ENCODE data around the gene HCRT. TPM values are rescaled to one million over a fixed set of nuclear protein-coding genes. Genes with fewer than 3 reads are reported as not detected.

HCRT gene
- total RNA-seq, 1 donor from 2014 or later = not detected

DNA sequence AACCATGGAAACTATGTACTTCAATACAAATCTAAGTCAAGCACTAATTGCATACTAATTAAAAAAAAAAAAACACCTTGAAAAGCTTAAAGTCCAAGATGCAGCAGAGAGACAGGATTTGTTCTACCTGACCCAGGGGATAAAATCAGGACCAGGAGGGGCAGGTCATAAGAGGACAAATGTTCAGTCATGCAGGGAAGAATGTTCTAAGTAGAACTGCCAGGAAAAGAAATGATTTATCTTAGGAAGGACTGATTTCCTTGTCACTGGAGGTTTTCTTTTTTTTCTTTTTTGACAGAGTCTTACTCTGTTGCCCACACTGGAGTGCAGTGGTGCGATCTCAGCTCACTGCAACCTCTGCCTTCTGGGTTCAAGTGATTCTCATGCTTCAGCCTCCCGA, 18.1 kb upstream of the HCRT start:
- TF ChIP-seq EZH2phosphoT487 (IDR thresholded peaks at IDR 0.05) = no peak
- TF ChIP-seq EZH2 (IDR thresholded peaks at IDR 0.05) = no peak
- TF ChIP-seq, protein P1, sequence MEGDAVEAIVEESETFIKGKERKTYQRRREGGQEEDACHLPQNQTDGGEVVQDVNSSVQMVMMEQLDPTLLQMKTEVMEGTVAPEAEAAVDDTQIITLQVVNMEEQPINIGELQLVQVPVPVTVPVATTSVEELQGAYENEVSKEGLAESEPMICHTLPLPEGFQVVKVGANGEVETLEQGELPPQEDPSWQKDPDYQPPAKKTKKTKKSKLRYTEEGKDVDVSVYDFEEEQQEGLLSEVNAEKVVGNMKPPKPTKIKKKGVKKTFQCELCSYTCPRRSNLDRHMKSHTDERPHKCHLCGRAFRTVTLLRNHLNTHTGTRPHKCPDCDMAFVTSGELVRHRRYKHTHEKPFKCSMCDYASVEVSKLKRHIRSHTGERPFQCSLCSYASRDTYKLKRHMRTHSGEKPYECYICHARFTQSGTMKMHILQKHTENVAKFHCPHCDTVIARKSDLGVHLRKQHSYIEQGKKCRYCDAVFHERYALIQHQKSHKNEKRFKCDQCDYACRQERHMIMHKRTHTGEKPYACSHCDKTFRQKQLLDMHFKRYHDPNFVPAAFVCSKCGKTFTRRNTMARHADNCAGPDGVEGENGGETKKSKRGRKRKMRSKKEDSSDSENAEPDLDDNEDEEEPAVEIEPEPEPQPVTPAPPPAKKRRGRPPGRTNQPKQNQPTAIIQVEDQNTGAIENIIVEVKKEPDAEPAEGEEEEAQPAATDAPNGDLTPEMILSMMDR (IDR thresholded peaks at IDR 0.05) = no peak
- Histone ChIP-seq H3K4me2 (no peak overlapping the region), H3K36me3 (peaks cover 8% of the 10 kb centered on the region), H3F3A (ENCODE audit: low read depth) (peaks cover 6% of the 10 kb centered on the region), H2AFZ (replicated peaks) (no peak overlapping the region), H3K27ac (no peak overlapping the region), H3K4me3 (no peak overlapping the region), H3K9me3 (ENCODE audit: low read depth) (no peaks in the 10 kb centered on the region), H3K4me1 (no peaks in the 10 kb centered on the region), H3K79me2 (ENCODE audit: low read depth) (no peaks in the 10 kb centered on the region), H3K9ac (no peak overlapping the region), H4K20me1 (ENCODE audit: low read depth) (no peaks in the 10 kb centered on the region), H3K27me3 (no peaks in the 10 kb centered on the region)
- Mint-ChIP-seq H3K4me3 (no peak overlapping the region), H3K27me3 (ENCODE audit: insufficient read depth, low read depth) (peaks cover 2% of the 10 kb centered on the region), H3K4me1 (no peaks in the 10 kb centered on the region), H3K36me3 (peaks cover 22% of the 10 kb centered on the region), H3K9me3 (no peaks in the 10 kb centered on the region), H3K27ac (no peak overlapping the region)
- no peak for DNase-seq (ENCODE audit: low spot score)

GRCh38 chr17:42202696-42203095, 17.4 kb upstream of the HCRT start:
- peaks cover 2% of the 10 kb centered on the region for H3K27me3 Mint-ChIP-seq (ENCODE audit: insufficient read depth, low read depth)
- H3K79me2 ChIP-seq (ENCODE audit: low read depth) = no peaks in the 10 kb centered on the region
- H3K27ac ChIP-seq = no peak overlapping the region
- H3K27ac Mint-ChIP-seq = no peak overlapping the region
- no peak for DNase-seq (ENCODE audit: low spot score)
- H3K4me1 ChIP-seq = no peaks in the 10 kb centered on the region
- H3K9me3 Mint-ChIP-seq = no peaks in the 10 kb centered on the region
- no peak overlapping the region for H3K4me3 Mint-ChIP-seq
- H3F3A ChIP-seq (ENCODE audit: low read depth) = peaks cover 10% of the 10 kb centered on the region
- no peaks in the 10 kb centered on the region for H3K27me3 ChIP-seq
- no peaks in the 10 kb centered on the region for H3K9me3 ChIP-seq (ENCODE audit: low read depth)
- peaks cover 22% of the 10 kb centered on the region for H3K36me3 Mint-ChIP-seq
- no peak overlapping the region for H3K4me3 ChIP-seq
- peaks cover 6% of the 10 kb centered on the region for H3K36me3 ChIP-seq
- TF ChIP-seq EZH2phosphoT487 (IDR thresholded peaks at IDR 0.05) = no peak
- H3K4me2 ChIP-seq = no peak overlapping the region
- H3K9ac ChIP-seq = no peak overlapping the region
- no peaks in the 10 kb centered on the region for H4K20me1 ChIP-seq (ENCODE audit: low read depth)
- no peaks in the 10 kb centered on the region for H3K4me1 Mint-ChIP-seq
- no peak overlapping the region for H2AFZ ChIP-seq (replicated peaks)

DNA sequence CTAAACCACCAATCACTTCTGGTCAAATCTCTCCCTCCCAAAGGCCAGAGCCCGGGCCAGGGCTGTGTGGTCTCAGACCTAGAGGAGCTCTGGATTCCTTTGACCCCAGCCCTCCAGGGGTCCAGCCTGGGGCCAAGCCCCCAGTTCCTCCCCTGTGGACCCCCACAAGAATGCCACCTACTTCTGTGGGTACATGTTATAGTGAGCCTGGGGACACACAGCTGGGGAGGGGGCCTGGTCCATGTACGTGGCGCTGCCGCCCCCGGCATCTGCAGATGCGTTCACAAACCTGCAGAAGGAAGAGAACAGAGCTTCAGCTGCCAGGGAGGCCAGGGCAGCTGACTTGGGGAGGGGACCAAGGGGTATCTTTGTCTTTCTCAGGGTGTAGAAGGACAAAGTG, 16.9 kb upstream of the HCRT start:
- no peaks in the 10 kb centered on the region for H3K79me2 ChIP-seq (ENCODE audit: low read depth)
- peaks cover 19% of the 10 kb centered on the region for H3K36me3 Mint-ChIP-seq
- H3K27me3 Mint-ChIP-seq (ENCODE audit: insufficient read depth, low read depth) = peaks cover 4% of the 10 kb centered on the region
- TF ChIP-seq, protein P1 (IDR thresholded peaks at IDR 0.05) = no peak
- no peak for TF ChIP-seq EZH2phosphoT487 (IDR thresholded peaks at IDR 0.05)
- TF ChIP-seq EZH2 (IDR thresholded peaks at IDR 0.05) = no peak
- H3K9me3 Mint-ChIP-seq = no peaks in the 10 kb centered on the region
- no peak for DNase-seq (ENCODE audit: low spot score)
- H2AFZ ChIP-seq (replicated peaks) = no peak overlapping the region
- H3K4me3 Mint-ChIP-seq = peak overlapping the region; percentile 38
- H3K4me3 ChIP-seq = no peak overlapping the region
- H4K20me1 ChIP-seq (ENCODE audit: low read depth) = no peaks in the 10 kb centered on the region
- H3K4me1 ChIP-seq = no peaks in the 10 kb centered on the region
- H3K4me1 Mint-ChIP-seq = no peaks in the 10 kb centered on the region
- H3K36me3 ChIP-seq = peaks cover 3% of the 10 kb centered on the region
- no peak overlapping the region for H3K4me2 ChIP-seq
- no peak overlapping the region for H3K27ac ChIP-seq
- no peak overlapping the region for H3K9ac ChIP-seq
- H3K27ac Mint-ChIP-seq = peak overlapping the region; percentile 63
- H3K9me3 ChIP-seq (ENCODE audit: low read depth) = no peaks in the 10 kb centered on the region
- H3F3A ChIP-seq (ENCODE audit: low read depth) = peaks cover 15% of the 10 kb centered on the region
- H3K27me3 ChIP-seq = no peaks in the 10 kb centered on the region

- no peaks in the 10 kb centered on the region for H3K9me3 Mint-ChIP-seq
- H3K36me3 Mint-ChIP-seq = peaks cover 19% of the 10 kb centered on the region
- DNase-seq (ENCODE audit: low spot score) = no peak
- Histone ChIP-seq H3F3A (ENCODE audit: low read depth) (peaks cover 15% of the 10 kb centered on the region), H3K9ac (no peak overlapping the region), H3K36me3 (no peaks in the 10 kb centered on the region), H3K9me3 (ENCODE audit: low read depth) (no peaks in the 10 kb centered on the region), H3K4me2 (no peak overlapping the region), H3K27me3 (no peaks in the 10 kb centered on the region), H3K4me3 (no peak overlapping the region), H3K27ac (no peak overlapping the region), H2AFZ (replicated peaks) (no peak overlapping the region), H4K20me1 (ENCODE audit: low read depth) (no peaks in the 10 kb centered on the region), H3K4me1 (no peaks in the 10 kb centered on the region), H3K79me2 (ENCODE audit: low read depth) (no peaks in the 10 kb centered on the region)
- no peak overlapping the region for H3K27ac Mint-ChIP-seq
- peaks cover 4% of the 10 kb centered on the region for H3K27me3 Mint-ChIP-seq (ENCODE audit: insufficient read depth, low read depth)
- H3K4me3 Mint-ChIP-seq = no peak overlapping the region
- TF ChIP-seq, protein P1 (IDR thresholded peaks at IDR 0.05) = no peak
- TF ChIP-seq EZH2 (IDR thresholded peaks at IDR 0.05) (no peak), EZH2phosphoT487 (IDR thresholded peaks at IDR 0.05) (no peak)
- no peaks in the 10 kb centered on the region for H3K4me1 Mint-ChIP-seq
Observed at GRCh38 chr17:42201458-42201772, 16.2 kb upstream of the HCRT start.

Data from neural progenitor cell (in vitro differentiated cells).